Activated T-helper 17 cell treated with anti-CD3 and anti-CD28 coated beads, Interleukin-2, amount 50 U/mL, for 72 hours (primary cell): ENCODE measurements around the gene OAF. TPM values are rescaled to one million over a fixed set of nuclear protein-coding genes. Genes with fewer than 3 reads are reported as not detected.
A peak's percentile ranks its signal among the peaks of the same experiment; 100 is the strongest.

ENCODE experiments used
- ATAC-seq: fragments of 150-1000 bp; cut with Tn5 transposase; replicated peaks from 2 replicates; pipeline ENCODE4 v1.10.0; 2021; ENCODE audit warnings: mild to moderate bottlenecking, moderate library complexity
- H3K27ac Mint-ChIP-seq: one replicate; pipeline ENCODE4 v1.8.0; 2022; ENCODE audit warnings: mixed read lengths
- H3K27me3 Mint-ChIP-seq: one replicate; pipeline ENCODE4 v1.8.0; 2022; ENCODE audit warnings: mixed read lengths
- H3K36me3 Mint-ChIP-seq: one replicate; pipeline ENCODE4 v1.8.0; 2022; ENCODE audit warnings: low read depth, mild to moderate bottlenecking, mixed read lengths
- H3K4me1 Mint-ChIP-seq: one replicate; pipeline ENCODE4 v1.8.0; 2022; ENCODE audit warnings: mixed read lengths
- H3K4me3 Mint-ChIP-seq: one replicate; pipeline ENCODE4 v1.8.0; 2022; ENCODE audit warnings: mild to moderate bottlenecking, mixed read lengths
- H3K9me3 Mint-ChIP-seq: one replicate; pipeline ENCODE4 v1.8.0; 2022; ENCODE audit warnings: mixed read lengths
- total RNA-seq, 2 donors: library from RNA; stranded (reverse); gene quantifications; one replicate each; pipeline ENCODE4 v1.2.3, GENCODE V29; 2022

OAF gene
- total RNA-seq = 1 to 10 TPM in 1 of 2 donors, under 1 TPM in 1; 0.97 to 1.3 TPM

- Mint-ChIP-seq H3K27ac (no peak within 1 kb of the TSS), H3K4me3 (peak within 1 kb of the TSS; percentile 84), H3K9me3 (no peaks in the 10 kb centered on the region), H3K36me3 (no peaks in the 10 kb centered on the region), H3K4me1 (peaks cover 4% of the 10 kb centered on the region), H3K27me3 (peaks cover 24% of the 10 kb centered on the region)
- ATAC-seq = peak; percentile 83
Observed at GRCh38 chr11:120210626-120211521, at the start of gene OAF. TSS of gene OAF (plus strand) at chr11:120211032. CDS start at chr11:120211280, 248 bp downstream.

GRCh38 chr11:120167659-120168058, 43.2 kb upstream of the OAF start:
- ATAC-seq = no peak
- H3K4me3 Mint-ChIP-seq = no peak overlapping the region
- no peak overlapping the region for H3K27ac Mint-ChIP-seq
- H3K4me1 Mint-ChIP-seq = no peaks in the 10 kb centered on the region
- no peaks in the 10 kb centered on the region for H3K36me3 Mint-ChIP-seq
- peaks cover 4% of the 10 kb centered on the region for H3K9me3 Mint-ChIP-seq
- peaks cover 53% of the 10 kb centered on the region for H3K27me3 Mint-ChIP-seq

- Mint-ChIP-seq H3K36me3 (no peaks in the 10 kb centered on the region), H3K27ac (no peak overlapping the region), H3K4me3 (peak overlapping the region; percentile 59), H3K9me3 (peaks cover 4% of the 10 kb centered on the region), H3K27me3 (peaks cover 58% of the 10 kb centered on the region), H3K4me1 (no peaks in the 10 kb centered on the region)
- ATAC-seq = no peak
Observed at GRCh38 chr11:120168108-120168959, 42.5 kb upstream of the OAF start.

- peaks cover 4% of the 10 kb centered on the region for H3K9me3 Mint-ChIP-seq
- H3K4me3 Mint-ChIP-seq = peak overlapping the region; percentile 59
- no peaks in the 10 kb centered on the region for H3K4me1 Mint-ChIP-seq
- no peak overlapping the region for H3K27ac Mint-ChIP-seq
- no peaks in the 10 kb centered on the region for H3K36me3 Mint-ChIP-seq
- ATAC-seq = peak; percentile 87
- peaks cover 58% of the 10 kb centered on the region for H3K27me3 Mint-ChIP-seq
Observed at GRCh38 chr11:120168960-120169681, 41.7 kb upstream of the OAF start.

- Mint-ChIP-seq H3K27ac (no peak overlapping the region), H3K4me1 (no peaks in the 10 kb centered on the region), H3K27me3 (peaks cover 53% of the 10 kb centered on the region), H3K4me3 (peak overlapping the region; percentile 13), H3K36me3 (no peaks in the 10 kb centered on the region), H3K9me3 (peaks cover 4% of the 10 kb centered on the region)
- ATAC-seq = no peak
Observed at GRCh38 chr11:120169981-120170698, 40.7 kb upstream of the OAF start.

GRCh38 chr11:120170741-120171261, 40.0 kb upstream of the OAF start:
- ATAC-seq = no peak
- no peaks in the 10 kb centered on the region for H3K36me3 Mint-ChIP-seq
- H3K9me3 Mint-ChIP-seq = peaks cover 1% of the 10 kb centered on the region
- no peaks in the 10 kb centered on the region for H3K4me1 Mint-ChIP-seq
- H3K27me3 Mint-ChIP-seq = peaks cover 49% of the 10 kb centered on the region
- H3K27ac Mint-ChIP-seq = no peak overlapping the region
- peak overlapping the region; percentile 13 for H3K4me3 Mint-ChIP-seq

GRCh38 chr11:120172054-120172911, 38.5 kb upstream of the OAF start:
- no peaks in the 10 kb centered on the region for H3K36me3 Mint-ChIP-seq

GRCh38 chr11:120173019-120173705, 37.7 kb upstream of the OAF start:
- Mint-ChIP-seq H3K27me3 (peaks cover 29% of the 10 kb centered on the region), H3K4me3 (no peak overlapping the region), H3K4me1 (no peaks in the 10 kb centered on the region), H3K27ac (no peak overlapping the region), H3K36me3 (no peaks in the 10 kb centered on the region), H3K9me3 (no peaks in the 10 kb centered on the region)
- no peak for ATAC-seq

More at GRCh38 chr11:120172054-120172911, 38.5 kb upstream of the OAF start:
- H3K27ac Mint-ChIP-seq = no peak overlapping the region
- H3K4me1 Mint-ChIP-seq = no peaks in the 10 kb centered on the region
- ATAC-seq = peak; percentile 60
- peaks cover 35% of the 10 kb centered on the region for H3K27me3 Mint-ChIP-seq
- no peak overlapping the region for H3K4me3 Mint-ChIP-seq
- no peaks in the 10 kb centered on the region for H3K9me3 Mint-ChIP-seq

GRCh38 chr11:120173807-120174206, 37.0 kb upstream of the OAF start:
- Mint-ChIP-seq H3K4me1 (no peaks in the 10 kb centered on the region), H3K27me3 (peaks cover 23% of the 10 kb centered on the region), H3K4me3 (no peak overlapping the region), H3K9me3 (no peaks in the 10 kb centered on the region), H3K36me3 (no peaks in the 10 kb centered on the region), H3K27ac (no peak overlapping the region)
- ATAC-seq = no peak

- H3K4me1 Mint-ChIP-seq = no peaks in the 10 kb centered on the region
Observed at GRCh38 chr11:120174866-120175265, 36.0 kb upstream of the OAF start.

GRCh38 chr11:120178561-120179056, 32.2 kb upstream of the OAF start:
- ATAC-seq = no peak
- peaks cover 19% of the 10 kb centered on the region for H3K27me3 Mint-ChIP-seq
- H3K9me3 Mint-ChIP-seq = no peaks in the 10 kb centered on the region
- H3K36me3 Mint-ChIP-seq = no peaks in the 10 kb centered on the region
- no peak overlapping the region for H3K27ac Mint-ChIP-seq
- no peaks in the 10 kb centered on the region for H3K4me1 Mint-ChIP-seq
- no peak overlapping the region for H3K4me3 Mint-ChIP-seq

More at GRCh38 chr11:120174866-120175265, 36.0 kb upstream of the OAF start:
- ATAC-seq = no peak
- Mint-ChIP-seq H3K27ac (no peak overlapping the region), H3K9me3 (no peaks in the 10 kb centered on the region), H3K36me3 (no peaks in the 10 kb centered on the region), H3K4me3 (no peak overlapping the region), H3K27me3 (peaks cover 28% of the 10 kb centered on the region)

GRCh38 chr11:120179057-120179672, 31.7 kb upstream of the OAF start:
- H3K27ac Mint-ChIP-seq = no peak overlapping the region
- no peaks in the 10 kb centered on the region for H3K4me1 Mint-ChIP-seq
- no peak for ATAC-seq
- no peak overlapping the region for H3K4me3 Mint-ChIP-seq
- no peaks in the 10 kb centered on the region for H3K36me3 Mint-ChIP-seq
- peaks cover 21% of the 10 kb centered on the region for H3K27me3 Mint-ChIP-seq
- no peaks in the 10 kb centered on the region for H3K9me3 Mint-ChIP-seq
